HuH-7.5 (cell line): ENCODE measurements around the gene WWOX.
A peak's percentile ranks its signal among the peaks of the same experiment; 100 is the strongest.
"Not testable (repeated sequence)": the region's sequence is repeated elsewhere in the genome, so short reads cannot be mapped to it uniquely, and the experiment has no call there.

Experiments
- DNase-seq: peaks from one replicate; pipeline ENCODE4 v3.0.0; 2011; ENCODE audit warnings: low spot score

Gene WWOX

DNA sequence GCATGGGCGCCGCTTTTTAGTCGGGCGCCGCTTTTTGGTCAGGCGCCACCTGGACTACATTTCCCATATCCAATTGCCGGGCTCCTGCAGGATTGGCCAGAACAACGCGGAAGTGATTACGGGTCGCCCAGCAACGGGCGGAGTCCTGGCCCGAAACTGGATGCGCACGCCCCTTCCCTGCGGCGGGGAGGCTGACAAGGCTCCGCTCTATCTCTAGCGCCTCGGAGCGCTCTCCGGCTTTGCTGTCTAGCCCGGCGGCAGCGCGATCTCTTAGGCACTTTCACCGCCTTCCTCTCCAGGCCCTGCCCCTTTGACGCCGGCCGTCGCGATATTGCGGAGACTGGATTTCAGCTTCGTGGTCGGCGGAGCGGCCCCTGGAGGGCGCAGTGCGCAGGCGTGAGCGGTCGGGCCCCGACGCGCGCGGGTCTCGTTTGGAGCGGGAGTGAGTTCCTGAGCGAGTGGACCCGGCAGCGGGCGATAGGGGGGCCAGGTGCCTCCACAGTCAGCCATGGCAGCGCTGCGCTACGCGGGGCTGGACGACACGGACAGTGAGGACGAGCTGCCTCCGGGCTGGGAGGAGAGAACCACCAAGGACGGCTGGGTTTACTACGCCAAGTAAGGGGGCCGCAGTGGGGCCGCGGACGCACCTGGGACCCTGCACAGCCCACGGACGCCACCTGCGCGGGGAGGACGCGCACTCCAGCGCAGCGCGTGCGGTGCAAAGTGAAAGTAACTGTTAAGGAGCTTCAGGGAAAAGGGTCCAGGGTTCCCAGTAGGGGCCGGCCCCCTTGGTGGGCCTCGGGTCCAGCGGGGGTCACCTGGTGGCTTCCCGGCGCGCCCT is at the start of gene WWOX:
Gene WWOX (plus strand): TSS at position 384 of the 841 bp plus-strand sequence.
- peak; percentile 87 for DNase-seq

DNA sequence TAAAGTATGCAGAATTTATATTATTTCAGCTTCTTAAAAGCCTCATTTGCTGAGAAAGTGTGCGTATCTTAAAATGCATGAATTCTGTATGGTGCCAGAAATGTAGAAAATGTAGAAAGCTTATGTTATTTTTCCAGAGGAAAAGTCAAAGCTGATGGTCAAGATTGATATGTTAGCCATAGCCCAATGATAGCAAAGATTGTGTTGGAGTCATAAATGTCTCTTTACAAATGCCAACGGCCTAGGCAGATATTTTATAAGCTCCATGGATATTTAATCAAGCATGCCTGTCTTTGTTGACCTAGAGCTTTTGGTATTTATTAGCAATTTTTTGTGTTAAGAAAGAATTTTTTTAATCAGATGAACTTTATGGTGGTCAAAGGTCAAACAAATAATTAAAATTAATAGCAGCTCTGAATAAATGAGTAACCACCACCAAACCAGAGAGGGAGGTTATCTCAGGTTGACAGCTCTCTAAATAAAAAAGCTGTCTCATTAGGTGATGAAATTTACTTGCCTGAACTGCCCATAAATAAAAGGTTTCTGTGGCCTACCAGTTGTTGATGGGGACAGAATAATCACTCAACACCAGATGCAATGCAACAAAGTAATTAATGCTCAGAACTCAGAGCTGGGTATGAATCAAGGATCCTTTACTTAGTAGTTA is 48.6 kb upstream of the WWOX start:
- DNase-seq, result no peak

DNA sequence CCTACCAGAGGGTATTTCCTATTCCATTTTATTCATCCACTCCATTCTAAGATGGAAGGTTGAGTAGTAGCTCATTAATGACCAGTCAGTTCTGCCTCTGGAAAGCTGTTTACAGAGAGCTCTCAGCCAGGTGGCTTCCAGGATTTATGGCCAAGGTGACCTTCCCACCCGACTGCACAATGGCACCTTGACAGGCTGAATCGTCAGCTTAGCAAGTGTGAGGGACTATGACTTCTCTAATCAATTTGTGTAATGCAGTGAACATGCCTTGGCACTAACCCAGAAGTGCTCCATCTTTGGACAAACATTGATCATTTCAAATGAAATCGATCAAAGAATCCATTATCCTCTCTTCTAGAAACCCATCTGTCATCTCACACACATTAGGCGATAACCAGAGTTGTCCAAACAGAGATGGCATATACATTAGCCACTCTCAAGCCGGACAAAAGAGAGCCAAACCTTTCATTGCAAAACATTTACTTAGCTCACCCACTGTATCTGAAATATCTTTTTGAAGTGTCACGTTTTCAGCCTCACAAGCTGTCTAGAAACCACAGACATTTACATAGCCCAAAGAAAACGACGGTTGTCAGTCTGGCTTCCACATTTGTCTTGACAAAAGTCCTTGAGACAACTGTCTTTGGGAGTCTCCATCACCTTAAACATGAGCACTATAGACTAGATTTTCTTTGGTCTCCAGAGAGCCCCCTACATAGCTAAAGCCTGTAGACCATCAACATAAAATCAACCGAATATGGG is 41.5 kb upstream of the WWOX start:
- DNase-seq, result no peak

DNA sequence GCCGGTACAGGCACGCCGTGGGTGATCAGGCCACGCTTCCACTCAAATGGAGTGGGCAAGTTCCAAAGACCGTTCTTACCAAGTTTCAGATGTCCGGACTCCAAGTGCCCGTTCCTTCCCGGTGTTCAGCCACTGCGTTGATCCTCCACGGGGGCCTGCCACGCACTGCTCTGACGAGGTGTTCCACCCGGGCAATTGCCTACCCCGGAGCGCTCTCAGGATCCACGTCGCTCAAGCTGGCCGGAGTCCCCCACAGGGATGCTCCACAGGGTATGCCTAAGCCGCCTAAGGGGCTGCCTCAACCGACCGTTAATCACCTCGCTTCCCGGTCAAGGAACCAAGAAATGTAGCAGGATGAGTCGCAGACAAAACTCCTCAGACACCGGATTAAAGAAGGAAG is 39.6 kb upstream of the WWOX start:
- not testable (repeated sequence) for DNase-seq

DNA sequence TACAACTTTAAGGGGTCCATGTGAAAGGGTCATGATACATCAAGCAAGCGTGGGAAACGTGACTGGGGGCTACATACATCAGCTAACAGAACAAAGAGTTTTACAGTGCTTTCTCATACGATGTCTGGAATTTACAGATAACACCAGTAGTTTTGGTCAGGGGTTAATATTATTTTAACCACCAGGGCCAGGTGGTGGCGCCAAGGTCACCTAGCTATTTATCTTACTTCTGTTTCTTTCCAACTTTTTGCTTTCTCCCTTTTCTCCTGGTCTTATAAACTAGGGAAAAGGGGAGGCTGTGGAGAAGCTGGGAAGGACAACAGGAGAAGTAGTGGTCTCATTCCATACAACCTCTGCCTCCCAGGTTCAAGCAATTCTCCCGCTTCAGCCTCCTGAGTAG is 39.2 kb upstream of the WWOX start:
- DNase-seq, result no peak

DNA sequence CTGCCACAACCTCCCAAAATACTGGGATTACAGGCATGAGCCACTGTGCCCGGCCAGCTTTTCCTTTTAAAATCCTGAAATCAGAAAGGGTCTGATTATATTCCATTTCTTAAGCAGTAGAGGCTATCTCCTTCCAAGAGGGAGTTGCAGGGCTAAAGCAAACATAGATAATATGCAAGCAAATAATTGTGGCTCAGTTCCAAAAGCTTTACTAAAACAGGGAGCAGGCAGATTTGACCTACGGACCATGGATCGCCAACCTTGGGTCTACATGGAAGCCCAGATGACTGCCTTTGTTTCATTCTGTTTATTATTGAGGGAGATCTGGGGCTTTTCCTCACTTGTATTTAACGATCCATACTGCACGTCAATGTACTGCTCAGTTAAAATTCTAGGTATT is 38.6 kb upstream of the WWOX start:
- no peak for DNase-seq

DNA sequence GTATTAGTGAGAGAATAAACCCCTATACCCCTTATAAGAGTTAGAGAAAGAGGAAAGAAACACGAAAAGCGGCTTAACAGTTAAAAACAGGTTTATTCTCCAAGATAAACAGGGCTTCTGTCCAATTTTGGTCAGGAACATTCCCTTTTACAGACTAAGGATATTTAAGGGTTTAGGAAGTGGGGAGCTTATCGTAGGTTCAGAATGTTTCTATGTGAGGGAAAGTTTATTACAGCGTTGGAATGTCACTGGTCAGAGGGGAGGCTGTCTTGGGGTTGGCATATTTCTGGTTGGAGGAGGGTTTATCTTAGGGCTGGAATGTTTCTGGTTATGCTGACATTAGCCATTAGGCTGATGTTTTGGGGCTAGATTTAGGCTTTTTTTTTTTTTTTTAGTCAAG is 34.1 kb upstream of the WWOX start:
- no peak for DNase-seq

DNA sequence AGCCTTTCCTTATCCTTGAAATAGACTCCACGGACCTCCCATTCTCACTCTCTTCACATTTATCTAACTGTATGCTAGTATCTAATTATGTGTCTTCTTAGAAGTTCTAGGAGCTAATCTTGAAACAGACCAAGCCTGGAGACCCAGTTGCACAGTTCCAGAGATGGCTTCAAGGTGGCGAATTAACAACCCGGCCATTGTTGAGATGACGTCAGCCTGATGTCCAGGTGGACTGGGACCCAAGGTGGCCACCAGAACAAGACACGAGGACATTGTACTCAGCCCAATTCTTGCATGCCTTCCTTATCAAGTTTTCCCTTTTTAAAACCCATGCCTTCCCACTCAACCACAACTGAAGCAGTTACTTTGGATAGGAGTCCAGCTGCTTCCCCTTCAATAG is 29.5 kb upstream of the WWOX start:
- DNase-seq, result no peak

DNA sequence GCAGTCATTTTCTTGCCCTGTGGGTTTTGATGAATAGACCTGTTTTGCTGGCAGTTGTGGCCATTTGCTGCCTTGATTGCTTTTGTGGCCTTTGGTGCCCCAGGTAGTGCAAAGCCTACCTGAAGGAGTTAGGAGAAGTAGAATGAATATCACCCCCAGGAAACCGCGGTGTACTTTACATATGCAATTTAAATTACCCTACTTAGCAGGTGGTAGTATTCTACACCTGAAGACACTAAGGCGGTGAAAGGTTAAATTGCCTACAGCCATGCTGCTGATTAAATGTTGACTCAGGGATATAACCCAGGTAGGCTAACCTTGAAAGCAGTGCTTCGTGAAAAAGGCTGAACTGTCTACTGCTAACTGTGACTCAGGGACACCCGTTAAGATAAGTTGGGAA is 27.2 kb upstream of the WWOX start:
- no peak for DNase-seq

DNA sequence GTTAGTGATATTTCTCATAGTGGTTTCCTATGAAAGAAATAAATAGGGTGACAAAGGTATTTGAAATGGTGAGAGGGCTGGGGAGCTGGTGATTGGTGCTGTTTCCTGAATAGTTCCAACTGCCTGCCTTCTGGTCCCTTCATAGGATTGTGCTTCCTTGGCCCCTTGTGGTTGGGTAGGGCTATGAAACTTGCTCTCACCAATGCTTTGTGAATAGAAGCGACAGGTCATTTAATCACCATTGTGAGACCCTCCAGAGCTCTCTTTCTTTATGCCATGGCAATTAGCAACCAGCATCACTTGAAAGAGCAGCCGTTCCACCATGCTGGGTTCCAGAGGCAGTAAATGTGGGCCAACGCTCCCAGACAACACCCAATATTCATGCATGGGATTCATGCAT is 23.7 kb upstream of the WWOX start:
- no peak for DNase-seq

DNA sequence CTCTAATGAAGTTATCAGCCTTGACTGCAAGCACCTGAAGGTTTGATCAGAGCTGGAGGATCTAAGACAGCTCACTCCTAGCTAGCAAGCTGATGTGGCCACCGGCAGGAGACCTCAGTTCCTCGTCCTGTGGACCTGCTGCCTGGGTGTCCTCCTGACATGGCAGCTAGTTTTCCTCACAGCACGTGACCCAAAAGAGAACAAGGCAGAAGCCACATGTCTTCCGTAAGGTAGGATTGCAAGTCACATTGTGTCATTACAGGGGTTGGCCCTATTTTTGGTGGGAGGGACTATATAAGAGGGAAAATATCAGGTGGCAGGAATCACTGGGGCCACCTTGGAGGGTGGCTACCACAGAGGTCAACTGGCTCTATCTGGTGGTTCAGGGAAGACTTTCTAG is 18.1 kb upstream of the WWOX start:
- DNase-seq, result no peak

DNA sequence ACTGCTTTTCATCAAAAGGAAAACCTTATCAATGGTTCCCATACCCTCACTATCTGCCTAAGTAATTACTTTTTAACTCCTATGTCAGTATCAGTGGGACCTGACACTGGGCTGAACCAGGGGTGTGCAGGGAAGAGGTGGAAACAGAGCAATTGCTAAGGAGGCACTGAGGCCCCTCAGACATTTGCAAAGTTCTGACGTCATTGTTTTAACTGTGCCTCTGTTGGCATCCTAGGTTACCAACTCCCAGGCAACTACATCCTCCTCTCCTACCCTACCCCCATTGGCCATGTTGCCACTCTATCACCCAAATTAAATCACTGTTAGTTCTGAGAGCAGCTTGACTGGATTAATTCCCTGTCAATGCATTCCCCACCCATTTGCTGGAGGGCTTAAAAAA is 8.0 kb upstream of the WWOX start:
- no peak for DNase-seq

DNA sequence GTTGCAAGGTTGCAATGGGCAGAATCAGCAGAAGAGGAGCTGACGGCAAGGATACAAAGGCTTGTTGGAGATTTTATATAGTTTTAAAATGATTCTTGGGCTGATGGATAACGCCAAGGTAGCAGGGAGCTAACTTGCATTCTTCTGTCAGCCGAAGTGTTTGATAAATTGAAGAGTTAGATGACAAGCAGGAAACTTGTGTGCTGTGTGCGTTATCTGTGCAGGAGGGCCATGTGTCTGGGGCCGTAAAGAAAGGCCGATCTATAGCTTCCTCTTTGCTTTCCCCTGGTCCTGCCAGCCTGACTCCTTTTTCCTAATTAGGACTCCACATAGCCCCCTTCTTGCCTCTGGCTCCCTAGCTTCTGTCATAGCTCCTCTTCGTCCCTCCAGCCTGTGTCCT is 6.7 kb upstream of the WWOX start:
- DNase-seq, result no peak

DNA sequence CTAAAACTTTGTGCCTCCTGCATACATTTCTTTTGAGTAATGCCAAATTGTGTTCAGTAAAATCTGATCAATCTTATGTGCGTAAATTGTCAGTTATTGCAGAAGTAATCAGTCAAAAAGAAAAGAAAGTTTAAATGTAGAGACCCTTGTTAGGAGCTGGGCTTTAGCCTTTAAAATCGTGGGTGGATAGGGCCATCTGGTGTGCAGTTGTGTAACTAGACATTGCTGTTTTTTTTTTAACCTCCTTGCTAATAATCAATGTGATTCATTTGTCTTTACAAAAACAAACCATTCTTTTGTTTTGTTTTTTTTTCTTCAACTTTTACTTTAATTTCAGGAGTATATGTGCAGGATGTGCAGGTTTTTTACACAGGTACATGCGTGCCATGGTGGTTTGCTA is 5.3 kb upstream of the WWOX start:
- no peak for DNase-seq

DNA sequence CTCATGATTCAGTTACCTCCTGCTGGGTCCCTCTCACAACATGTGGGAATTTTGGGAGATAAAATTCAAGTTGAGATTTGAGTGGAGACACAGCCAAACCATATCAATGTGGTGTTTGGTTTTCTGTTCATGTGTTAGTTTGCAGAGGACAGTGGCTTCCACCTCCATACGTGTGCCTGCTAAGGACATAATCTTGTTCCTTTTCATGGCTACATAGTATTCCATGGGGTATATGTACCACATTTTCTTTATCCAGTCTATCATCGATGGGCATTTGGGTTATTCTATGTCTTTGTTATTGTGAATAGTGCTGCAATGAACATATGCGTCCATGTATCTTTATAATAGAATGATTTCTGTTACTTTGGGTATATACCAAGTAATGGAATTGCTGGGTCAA is 4.5 kb upstream of the WWOX start:
- no peak for DNase-seq

DNA sequence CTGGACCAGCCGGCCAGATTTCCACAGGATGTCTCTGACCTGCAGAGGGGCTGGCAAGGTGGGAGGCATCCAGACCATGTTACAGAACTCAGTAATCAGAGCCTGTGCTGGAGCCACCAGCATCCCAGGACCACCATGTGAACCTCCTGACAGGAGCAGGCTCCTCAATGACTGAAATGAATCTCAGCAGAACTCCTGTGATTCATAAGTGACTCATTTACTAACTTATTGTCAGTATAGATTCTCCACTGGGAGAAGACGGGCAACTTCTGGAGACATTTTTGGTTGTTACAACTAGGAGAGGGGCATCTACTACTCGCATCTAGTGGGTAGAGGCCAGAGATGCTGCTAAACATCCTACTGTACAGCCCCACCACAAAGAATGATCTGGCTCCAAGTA is 3.1 kb upstream of the WWOX start:
- DNase-seq, result no peak

DNA sequence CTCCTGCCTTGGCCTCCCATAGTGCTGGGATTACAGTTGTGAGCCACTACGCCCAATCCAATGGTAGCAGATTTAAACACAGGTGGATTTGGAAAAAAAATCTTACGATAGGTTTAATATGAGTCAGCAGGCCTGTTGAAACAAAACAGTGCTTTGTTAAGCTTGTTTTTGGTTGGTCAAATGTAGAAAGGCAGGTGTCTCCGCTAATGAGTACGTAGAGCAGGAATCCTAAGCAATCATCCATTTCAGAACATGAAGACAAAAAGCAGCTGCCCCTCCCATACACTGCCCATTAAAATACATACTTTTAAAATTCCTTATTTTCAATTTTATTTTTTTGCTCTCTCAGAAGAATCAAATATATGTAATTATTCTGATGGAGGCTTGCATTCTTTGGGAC is 1.9 kb upstream of the WWOX start:
- no peak for DNase-seq

DNA sequence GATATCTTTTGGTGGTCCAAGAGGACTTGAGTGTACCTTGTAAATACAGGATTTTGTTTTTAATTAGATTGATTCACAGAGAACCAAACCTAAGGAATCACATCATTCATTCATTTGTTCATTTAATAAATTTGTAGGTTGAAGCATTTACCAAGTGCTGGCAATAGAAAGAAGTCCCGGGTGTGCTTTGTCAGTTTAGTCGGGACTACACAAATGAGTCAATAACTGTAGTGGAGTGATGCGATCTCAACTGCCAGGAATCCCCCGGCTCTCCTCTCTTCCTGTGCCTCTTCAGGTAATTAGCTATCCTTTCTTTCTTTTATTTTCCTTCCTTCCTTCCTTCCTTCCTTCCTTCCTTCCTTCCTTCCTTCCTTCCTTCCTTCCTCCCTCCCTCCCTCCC is 1.4 kb upstream of the WWOX start:
- no peak for DNase-seq

DNA sequence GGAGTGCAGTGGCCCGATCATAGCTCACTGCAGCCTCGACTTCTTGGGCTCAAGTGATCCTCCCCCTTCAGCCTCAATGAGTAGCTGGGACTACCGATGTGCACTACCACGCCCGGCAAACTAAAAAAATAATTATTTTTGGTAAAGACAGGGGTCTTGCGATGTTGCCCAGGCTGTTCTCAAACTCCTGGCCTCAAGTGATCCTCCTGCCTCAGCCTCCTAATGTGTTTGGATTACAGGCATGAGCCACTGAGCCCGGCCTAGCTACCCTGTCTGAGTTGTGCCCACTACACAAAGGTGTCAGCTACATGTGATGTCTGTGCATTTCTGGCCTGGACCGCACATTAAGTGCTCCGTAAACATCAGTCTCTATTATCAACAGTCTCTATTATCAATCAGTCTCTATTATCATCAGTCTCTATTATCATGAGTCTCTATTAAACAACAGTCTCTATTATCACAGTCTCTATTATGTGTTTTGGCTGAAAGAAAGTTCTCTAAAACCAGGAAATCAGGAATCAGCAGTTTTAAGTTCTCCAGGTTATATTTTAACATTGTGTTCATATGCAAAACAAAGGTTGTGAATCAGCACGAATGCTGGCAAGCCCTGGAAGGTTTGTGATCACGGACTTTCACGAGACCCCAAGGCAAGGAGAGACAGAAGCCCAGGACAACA is 721 bp upstream of the WWOX start:
- no peak for DNase-seq

DNA sequence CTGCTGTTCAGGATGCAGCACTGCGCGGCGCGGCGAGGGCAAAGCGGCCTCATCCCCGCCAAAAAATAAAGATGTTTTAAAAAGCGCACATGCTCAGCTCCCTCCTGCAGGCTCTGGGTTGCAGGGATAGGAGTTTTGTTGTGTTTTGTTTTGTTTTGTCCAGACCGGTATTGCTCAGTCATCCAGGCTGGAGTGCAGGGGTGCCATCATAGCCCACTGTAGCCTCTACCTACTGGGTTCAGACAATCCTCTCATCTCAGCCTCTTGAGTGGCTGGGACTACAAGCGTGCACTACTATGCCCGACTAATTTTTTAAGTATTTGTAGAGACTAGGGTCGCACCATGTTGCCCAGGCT is 636 bp downstream of the WWOX start:
- no peak for DNase-seq

DNA sequence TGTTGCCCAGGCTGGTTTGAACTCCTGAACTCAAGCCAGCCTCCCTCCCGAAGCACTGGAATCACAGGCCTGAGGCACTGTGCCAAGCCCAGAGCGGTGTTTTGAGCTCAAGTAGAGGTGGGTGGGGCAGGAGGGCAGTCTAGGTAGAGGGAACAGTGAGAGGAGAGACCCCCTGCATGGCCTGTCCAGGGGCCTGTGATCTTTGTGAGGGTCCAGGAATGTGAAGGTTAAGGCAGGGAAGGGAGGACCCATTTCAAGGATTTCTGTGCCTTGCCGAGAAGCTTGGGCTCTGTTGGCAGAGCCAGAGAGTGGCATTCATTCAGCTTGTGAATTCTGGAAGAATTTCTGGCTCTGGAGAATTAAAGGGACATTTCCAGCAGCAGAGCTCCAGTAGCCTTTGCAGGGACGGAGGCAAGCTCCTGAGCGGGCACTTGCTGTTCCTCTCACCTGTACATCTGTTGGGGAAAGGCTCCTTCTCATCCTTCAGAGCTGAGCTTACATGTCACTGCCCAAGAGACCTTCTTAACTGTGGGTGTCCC is 2.7 kb downstream of the WWOX start:
- DNase-seq, result no peak

DNA sequence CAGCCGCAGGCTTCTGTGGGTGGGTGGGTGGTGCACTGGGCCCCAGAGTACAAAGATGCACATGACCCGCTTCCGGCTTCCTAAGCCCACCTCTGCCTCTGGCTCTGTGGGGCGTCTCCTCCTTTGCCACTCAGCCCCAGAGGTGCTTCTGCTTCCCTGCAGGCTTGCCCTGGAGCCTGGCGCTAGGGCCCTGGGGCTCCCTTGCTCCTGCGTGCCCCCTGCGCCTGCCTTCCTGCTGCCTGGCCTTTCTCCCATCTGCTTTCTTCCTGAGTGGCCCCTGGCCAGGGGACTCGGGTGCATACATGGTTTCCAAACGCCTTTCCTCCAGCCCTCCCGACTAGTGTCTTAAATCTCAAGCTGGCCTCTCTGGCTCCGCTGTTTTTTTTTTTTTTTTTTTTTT is 3.4 kb downstream of the WWOX start:
- DNase-seq, result no peak
